ENCODE measurements around the gene MTG1.
"Not testable (repeated sequence)": the region's sequence is repeated elsewhere in the genome, so short reads cannot be mapped to it uniquely, and the experiment has no call there.

MTG1 gene

DNA sequence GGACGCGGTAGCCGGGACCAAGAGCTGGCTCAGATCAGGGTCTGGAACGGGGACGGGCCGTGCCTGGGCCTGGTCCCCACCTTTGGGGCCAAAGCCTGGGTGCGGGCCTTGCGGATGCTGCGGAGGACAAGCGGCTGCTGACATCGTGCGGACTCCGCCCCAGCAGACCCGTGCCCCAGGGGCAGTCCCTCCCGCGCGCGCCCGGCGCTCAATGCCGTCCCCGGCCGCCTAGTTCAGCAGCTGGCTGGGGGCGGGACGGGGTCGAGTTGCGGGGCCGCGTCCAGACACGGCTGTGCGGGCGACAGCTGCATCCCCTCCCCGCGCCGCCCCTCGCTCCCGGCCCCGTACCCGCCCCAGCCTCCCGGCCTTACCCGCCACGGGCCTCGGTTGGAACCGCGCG lies 30.1 kb downstream of the MTG1 start:
- not testable (repeated sequence) for DNase-seq (ENCODE audit: low read depth in 2 of 2)

GRCh38 chr10:133424601-133425000 lies 30.6 kb downstream of the MTG1 start, which contains the start of gene SPRN:
TSS of gene SPRN (minus strand) at chr10:133424625. CDS start at chr10:133423681, 944 bp downstream.
- not testable (repeated sequence) for DNase-seq (ENCODE audit: low read depth in 2 of 2)

DNA sequence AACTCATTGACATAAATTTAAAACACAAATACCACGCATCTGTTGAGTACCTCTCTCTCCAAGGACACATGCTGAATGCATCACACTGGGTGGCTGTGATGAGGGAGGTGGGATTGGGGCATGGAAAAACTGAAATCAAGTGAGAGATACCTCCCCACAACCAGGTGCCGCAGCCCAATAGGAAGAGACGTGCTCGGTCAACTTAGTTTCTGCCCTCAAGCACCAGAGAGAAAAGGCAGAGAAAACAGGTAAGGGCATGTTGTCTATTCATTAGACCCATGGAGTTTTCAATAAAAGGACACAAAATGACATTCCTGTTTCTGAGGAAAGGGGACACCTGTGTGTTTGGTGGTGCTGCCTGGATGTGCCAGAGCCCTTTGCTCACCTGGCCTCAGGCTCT lies 35.6 kb downstream of the MTG1 start:
- not testable (repeated sequence) for DNase-seq (ENCODE audit: low read depth in 2 of 2)

GRCh38 chr10:133431888-133432613 lies 38.1 kb downstream of the MTG1 start:
- DNase-seq (ENCODE audit: low read depth in 2 of 2), result not testable (repeated sequence)

GRCh38 chr10:133432789-133433188 lies 38.8 kb downstream of the MTG1 start:
- DNase-seq (ENCODE audit: low read depth in 2 of 2), result not testable (repeated sequence)

DNA sequence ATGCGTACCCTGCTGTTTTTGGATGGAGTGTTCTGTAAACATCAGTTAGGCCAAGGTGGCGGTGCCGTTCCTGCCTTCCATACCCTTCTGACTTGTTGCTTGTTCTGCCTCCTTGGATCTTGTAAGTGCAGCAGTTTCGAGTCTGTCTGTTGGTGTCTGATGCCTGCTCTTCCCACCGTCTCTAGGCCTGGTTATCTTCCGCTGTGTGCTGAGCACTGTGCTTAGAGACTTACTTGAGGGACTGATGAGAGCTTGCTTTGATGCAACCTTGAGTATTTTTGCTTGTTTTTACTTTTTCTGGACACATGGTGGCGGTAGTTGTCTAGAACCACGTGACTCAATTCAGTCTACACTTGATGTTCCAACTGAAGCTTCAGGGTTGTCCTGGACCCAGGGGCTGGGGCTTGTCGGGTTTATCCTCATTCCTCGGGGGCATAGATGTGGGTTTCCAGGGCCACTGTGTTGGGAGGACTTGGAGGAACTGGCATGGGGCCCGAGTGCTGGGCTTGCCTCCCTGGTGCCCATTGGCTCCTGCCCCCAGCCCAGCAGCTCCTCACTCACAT lies 44.8 kb downstream of the MTG1 start:
- no peak for DNase-seq (ENCODE audit: low read depth in 2 of 2)

DNA sequence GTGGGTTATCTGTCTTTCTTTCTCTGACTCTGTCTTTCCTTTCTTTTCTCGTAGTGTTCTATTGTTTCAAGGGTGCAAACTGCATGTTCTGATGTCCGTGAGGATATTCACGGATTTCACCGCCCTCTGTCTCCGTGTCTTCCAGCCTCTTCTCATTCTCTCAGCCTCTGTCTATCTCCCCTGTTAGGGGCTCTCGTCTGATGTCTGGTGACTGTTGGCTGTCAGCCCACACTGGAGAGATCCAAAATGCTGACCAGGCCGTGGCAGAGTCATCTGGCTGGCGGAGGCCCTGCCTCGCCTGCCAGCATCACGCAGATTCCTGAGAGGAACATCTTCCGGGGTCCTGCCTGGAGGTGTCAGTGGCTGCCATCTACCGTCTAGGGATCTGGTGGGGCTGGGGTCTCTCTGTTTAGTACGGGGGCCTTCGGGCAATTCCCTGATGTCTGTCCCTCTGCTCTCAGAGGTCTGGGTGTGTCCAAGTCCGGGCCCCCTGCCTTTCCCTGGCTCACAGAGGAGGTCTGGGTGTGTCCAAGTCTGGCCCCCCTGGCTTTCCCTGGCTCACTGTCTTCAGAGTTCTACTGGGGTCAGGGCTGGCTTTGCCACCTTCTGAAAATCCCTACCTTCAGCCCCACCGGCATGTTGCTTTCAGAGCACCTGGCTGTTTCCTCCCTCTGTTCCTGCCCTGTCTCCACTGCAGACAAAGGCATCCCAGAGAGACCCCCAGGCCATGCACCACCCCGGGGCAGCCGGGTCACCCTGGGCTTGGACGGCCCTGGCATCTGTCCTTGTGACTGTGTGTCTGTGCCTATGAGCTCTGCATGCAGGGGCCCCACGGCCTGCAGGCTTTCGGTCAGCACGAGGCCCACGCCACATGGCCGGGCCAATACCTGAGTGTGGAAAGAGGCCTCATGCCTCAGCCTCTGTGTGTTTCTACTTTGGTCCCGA lies 45.8 kb downstream of the MTG1 start:
- no peak for DNase-seq (ENCODE audit: low read depth in 2 of 2)

GRCh38 chr10:133440633-133441285 lies 46.8 kb downstream of the MTG1 start:
- DNase-seq (ENCODE audit: low read depth in 2 of 2), result no peak

GRCh38 chr10:133441356-133441755 lies 47.4 kb downstream of the MTG1 start:
- not testable (repeated sequence) for DNase-seq (ENCODE audit: low read depth in 2 of 2)

- no peak for DNase-seq (ENCODE audit: low read depth in 2 of 2)
Measured at GRCh38 chr10:133441780-133442179, 47.8 kb downstream of the MTG1 start.

DNA sequence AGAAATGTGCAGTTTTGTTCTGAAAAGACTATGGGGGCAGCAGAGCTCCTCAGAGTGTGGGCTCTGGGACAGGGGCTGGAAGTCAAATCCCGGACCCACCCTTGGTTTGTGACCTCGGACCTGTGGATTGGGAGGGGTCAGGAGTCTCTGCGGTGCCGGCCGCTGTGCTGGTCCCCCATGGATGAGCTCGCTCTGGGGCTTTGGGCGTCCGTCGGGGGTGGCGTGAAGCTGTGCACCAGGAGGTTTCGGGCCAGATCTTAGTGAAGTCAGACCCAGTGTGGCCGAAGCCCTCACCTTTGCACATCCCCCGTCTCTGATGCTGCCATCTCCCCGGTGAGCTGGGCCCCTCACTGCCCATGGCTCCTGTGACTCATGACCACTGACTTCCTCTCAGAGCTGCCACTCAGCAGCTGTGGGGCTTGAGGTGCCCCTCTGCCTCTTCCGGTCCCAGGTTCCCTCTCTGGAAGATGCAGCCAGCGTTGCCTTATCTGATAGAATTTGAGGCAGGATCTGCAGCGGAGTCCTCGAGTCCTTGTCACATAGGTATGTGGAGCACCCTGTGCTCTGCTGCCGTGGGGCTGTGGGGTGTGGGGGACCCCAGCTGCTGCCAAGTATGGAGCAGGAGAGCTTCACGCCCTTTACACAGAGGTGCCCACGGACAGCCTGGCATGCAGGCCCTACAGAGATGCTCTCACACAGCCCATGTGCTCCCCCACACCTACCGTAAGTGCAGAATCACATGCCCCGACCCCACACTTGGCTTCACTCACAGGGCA lies 48.4 kb downstream of the MTG1 start:
- DNase-seq (ENCODE audit: low read depth in 2 of 2), result no peak

GRCh38 chr10:133442967-133443924 lies 49.3 kb downstream of the MTG1 start:
- DNase-seq (ENCODE audit: low read depth in 2 of 2), result no peak

- DNase-seq (ENCODE audit: low read depth in 2 of 2), result no peak
Measured at GRCh38 chr10:133444342-133445267, 50.6 kb downstream of the MTG1 start.

DNA sequence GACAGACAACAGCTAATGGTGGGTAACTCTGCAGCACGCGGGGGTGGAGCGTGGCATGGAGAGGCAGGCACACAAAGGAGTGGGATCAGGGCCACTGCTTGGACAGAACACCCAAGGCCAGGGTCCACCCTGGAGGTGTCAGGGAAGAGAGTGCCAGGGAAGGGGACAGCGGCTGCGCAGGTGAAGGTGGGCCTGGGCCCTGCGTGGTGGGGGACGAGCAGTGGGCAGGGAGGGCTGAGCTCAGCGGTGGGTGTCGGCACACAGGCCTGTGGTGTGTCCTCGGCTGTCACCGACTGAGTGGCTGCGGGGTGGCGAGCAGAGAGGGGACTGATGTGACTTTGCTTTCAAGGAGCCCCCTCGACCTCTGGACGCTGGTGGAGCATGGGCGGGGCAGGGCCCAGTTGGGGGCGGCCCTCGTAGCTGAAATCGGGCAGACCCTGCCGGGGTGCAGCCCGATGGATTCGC lies 51.3 kb downstream of the MTG1 start:
- no peak for DNase-seq (ENCODE audit: low read depth in 2 of 2)

DNA sequence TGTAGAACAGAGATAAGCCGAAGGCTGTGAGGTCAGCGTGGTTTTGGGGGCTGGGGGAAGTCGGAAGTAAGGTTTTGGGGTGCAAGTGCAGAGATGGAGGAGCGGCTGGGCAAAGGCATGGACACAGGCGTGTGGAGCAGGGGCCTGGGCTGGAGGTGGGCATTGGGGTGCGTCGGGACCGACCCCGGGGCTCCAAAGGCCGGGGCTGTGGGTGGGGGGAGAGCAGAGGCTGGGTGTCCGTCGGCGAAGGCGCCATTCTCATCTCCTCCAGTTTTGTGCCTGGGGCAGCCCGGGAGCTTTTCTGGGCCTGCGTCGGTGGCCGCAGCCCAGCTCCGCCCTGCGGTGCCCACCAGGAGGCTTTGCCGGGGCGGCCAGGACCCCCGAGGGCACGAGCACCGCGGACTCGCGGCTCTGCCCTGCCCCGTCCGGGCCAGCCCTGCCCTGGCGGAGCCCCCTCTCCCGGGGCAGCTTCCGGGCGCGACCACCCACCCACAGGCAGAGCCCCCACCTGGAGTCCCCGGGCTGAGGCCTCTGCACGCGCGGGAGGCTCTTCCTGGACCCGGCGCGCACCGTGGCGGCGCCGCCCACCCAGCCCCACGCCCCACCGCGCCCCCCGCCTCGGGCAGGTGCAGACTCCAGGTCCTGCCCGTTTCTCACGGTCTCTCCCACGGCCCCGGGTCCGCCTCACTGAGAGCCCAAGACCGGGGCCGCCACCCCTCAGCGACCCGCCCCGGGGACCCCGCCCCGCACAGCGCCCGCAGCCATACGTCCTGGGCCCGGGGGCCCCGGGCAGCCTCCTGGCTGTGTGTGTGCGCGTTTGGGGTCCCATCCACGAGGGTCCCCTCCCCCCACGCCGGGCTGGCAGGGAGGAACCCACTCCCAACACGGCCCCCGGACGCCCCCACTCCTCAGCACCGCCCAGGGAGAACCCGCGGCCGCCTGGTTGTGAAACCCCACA lies 52.1 kb downstream of the MTG1 start:
- no peak for DNase-seq (ENCODE audit: low read depth in 2 of 2)

GRCh38 chr10:133446979-133447378 lies 53.0 kb downstream of the MTG1 start:
- DNase-seq (ENCODE audit: low read depth in 2 of 2), result no peak

GRCh38 chr10:133448120-133448519 lies 54.2 kb downstream of the MTG1 start:
- no peak for DNase-seq (ENCODE audit: low read depth in 2 of 2)
